Neural progenitor cell (in vitro differentiated cells): Measurements from ENCODE around the gene SOX11. TPM values are rescaled to one million over a fixed set of nuclear protein-coding genes. Genes with fewer than 3 reads are reported as not detected.

Source experiments
- DNase-seq: peaks from one replicate; pipeline ENCODE4 v3.0.0-alpha.2; 2016; ENCODE audit warnings: low spot score
- H2AFZ ChIP-seq: fragments of 200-600 bp; sonication (generic); replicated peaks from 2 replicates; pipeline ENCODE4 v1.6.1; 2016; ENCODE audit warnings: antibody characterized with exemption
- H3F3A ChIP-seq: fragments of 200-600 bp; sonication (generic); 2 replicates; pipeline ENCODE4 v1.6.1; 2016; ENCODE audit warnings: antibody characterized with exemption, low read depth
- H3K27ac ChIP-seq: fragments of 200-600 bp; sonication (generic); 2 replicates; pipeline ENCODE4 v1.5.1; 2016; ENCODE audit warnings: mild to moderate bottlenecking
- H3K27me3 ChIP-seq: fragments of 200-600 bp; sonication (generic); 2 replicates; pipeline ENCODE4 v1.6.1; 2016; ENCODE audit warnings: mild to moderate bottlenecking, moderate library complexity
- H3K36me3 ChIP-seq: fragments of 200-600 bp; sonication (generic); 2 replicates; pipeline ENCODE4 v1.5.1; 2016
- H3K4me1 ChIP-seq: fragments of 200-600 bp; sonication (generic); 2 replicates; pipeline ENCODE4 v1.6.1; 2016; ENCODE audit warnings: mixed run types
- H3K4me2 ChIP-seq: fragments of 200-600 bp; sonication (generic); 2 replicates; pipeline ENCODE4 v1.6.1; 2016
- H3K4me3 ChIP-seq: fragments of 200-600 bp; sonication (generic); 2 replicates; pipeline ENCODE4 v1.5.1; 2016
- H3K79me2 ChIP-seq: fragments of 200-600 bp; sonication (generic); 2 replicates; pipeline ENCODE4 v1.6.1; 2016; ENCODE audit warnings: low read depth
- H3K9ac ChIP-seq: fragments of 200-600 bp; sonication (generic); 2 replicates; pipeline ENCODE4 v1.6.1; 2016
- H3K9me3 ChIP-seq: fragments of 200-600 bp; sonication (generic); 2 replicates; pipeline ENCODE4 v1.5.1; 2016; ENCODE audit warnings: low read depth
- H4K20me1 ChIP-seq: fragments of 200-600 bp; sonication (generic); 2 replicates; pipeline ENCODE4 v1.6.1; 2016; ENCODE audit warnings: low read depth
- H3K27ac Mint-ChIP-seq: 3 replicates; pipeline ENCODE4 v1.8.0; 2021; ENCODE audit warnings: mixed read lengths
- H3K27me3 Mint-ChIP-seq: 2 replicates; pipeline ENCODE4 v1.8.0; 2022; ENCODE audit warnings: low read depth, mild to moderate bottlenecking, inconsistent platforms, moderate library complexity, mixed read lengths; ENCODE audit not compliant: insufficient read depth
- H3K36me3 Mint-ChIP-seq: 3 replicates; pipeline ENCODE4 v1.8.0; 2021; ENCODE audit warnings: mixed read lengths
- H3K4me1 Mint-ChIP-seq: 3 replicates; pipeline ENCODE4 v1.8.0; 2021; ENCODE audit warnings: mixed read lengths
- H3K4me3 Mint-ChIP-seq: 3 replicates; pipeline ENCODE4 v1.8.0; 2021; ENCODE audit warnings: mild to moderate bottlenecking, moderate library complexity, mixed read lengths
- H3K9me3 Mint-ChIP-seq: 3 replicates; pipeline ENCODE4 v1.8.0; 2020; ENCODE audit warnings: mixed read lengths
- EZH2 ChIP-seq: fragments of 200-600 bp; sonication (generic); IDR thresholded peaks from 2 replicates; pipeline ENCODE4 v1.6.1; 2017; ENCODE audit warnings: antibody characterized with exemption, mild to moderate bottlenecking, moderate library complexity
- EZH2phosphoT487 ChIP-seq: fragments of 200-600 bp; sonication (generic); IDR thresholded peaks from 2 replicates; pipeline ENCODE4 v1.6.1; 2017; ENCODE audit warnings: antibody characterized with exemption
- total RNA-seq: library from RNA; depleted of rRNA; stranded (reverse); fragments of >200 nt; gene quantifications from 2 replicates; pipeline ENCODE4 v1.2.3, GENCODE V29; 2015; ENCODE audit warnings: low replicate concordance
- TF ChIP-seq, protein P1 (sequence below): fragments of 200-600 bp; sonication (generic); IDR thresholded peaks from 2 replicates; pipeline ENCODE4 v1.5.1; 2017; ENCODE audit warnings: antibody characterized with exemption, mild to moderate bottlenecking

Gene SOX11
- total RNA-seq, 1 donor from 2014 or later, result 176 TPM

GRCh38 chr2:5697562-5697961 is 5.4 kb downstream of the SOX11 start:
- H3K4me1 ChIP-seq, result peaks cover 47% of the 10 kb centered on the region
- H4K20me1 ChIP-seq, result peaks cover 100% of the 10 kb centered on the region
- peak overlapping the region; percentile 96 for H3K4me2 ChIP-seq
- Mint-ChIP-seq H3K4me1 (peaks cover 40% of the 10 kb centered on the region), H3K9me3 (peaks cover 5% of the 10 kb centered on the region), H3K36me3 (peaks cover 44% of the 10 kb centered on the region), H3K27me3 (peaks cover 14% of the 10 kb centered on the region), H3K27ac (peak overlapping the region; percentile 16), H3K4me3 (peak overlapping the region; percentile 83)
- H3F3A ChIP-seq, result peaks cover 68% of the 10 kb centered on the region
- peak; percentile 35 for DNase-seq
- H3K79me2 ChIP-seq, result peaks cover 100% of the 10 kb centered on the region
- TF ChIP-seq EZH2phosphoT487, result no peak
- TF ChIP-seq, protein P1, sequence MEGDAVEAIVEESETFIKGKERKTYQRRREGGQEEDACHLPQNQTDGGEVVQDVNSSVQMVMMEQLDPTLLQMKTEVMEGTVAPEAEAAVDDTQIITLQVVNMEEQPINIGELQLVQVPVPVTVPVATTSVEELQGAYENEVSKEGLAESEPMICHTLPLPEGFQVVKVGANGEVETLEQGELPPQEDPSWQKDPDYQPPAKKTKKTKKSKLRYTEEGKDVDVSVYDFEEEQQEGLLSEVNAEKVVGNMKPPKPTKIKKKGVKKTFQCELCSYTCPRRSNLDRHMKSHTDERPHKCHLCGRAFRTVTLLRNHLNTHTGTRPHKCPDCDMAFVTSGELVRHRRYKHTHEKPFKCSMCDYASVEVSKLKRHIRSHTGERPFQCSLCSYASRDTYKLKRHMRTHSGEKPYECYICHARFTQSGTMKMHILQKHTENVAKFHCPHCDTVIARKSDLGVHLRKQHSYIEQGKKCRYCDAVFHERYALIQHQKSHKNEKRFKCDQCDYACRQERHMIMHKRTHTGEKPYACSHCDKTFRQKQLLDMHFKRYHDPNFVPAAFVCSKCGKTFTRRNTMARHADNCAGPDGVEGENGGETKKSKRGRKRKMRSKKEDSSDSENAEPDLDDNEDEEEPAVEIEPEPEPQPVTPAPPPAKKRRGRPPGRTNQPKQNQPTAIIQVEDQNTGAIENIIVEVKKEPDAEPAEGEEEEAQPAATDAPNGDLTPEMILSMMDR, result no peak
- TF ChIP-seq EZH2, result no peak
- no peaks in the 10 kb centered on the region for H3K27me3 ChIP-seq
- peak overlapping the region; percentile 94 for H3K27ac ChIP-seq
- no peak overlapping the region for H2AFZ ChIP-seq
- H3K4me3 ChIP-seq, result peak overlapping the region; percentile 96
- H3K9ac ChIP-seq, result peak overlapping the region; percentile 78
- H3K9me3 ChIP-seq, result no peaks in the 10 kb centered on the region
- peaks cover 34% of the 10 kb centered on the region for H3K36me3 ChIP-seq

DNA sequence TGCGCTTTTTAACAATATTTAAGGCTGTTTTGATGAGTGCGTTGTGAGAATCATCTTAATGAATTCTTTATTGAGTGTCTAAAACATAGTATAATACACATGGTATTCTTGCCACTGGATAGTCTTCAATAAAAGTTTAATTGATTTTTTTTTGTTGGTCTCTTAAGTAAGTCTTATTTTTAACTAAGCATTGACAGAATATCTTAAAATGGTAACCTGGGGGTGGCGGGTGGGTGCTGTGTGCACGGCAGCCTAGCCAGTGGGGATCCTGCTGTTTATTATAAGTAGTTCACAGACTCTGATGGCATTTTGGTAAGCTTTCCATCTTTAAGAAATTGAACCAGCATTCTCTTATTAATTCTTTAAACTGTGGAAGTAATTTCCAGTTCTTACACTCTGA is 6.0 kb downstream of the SOX11 start:
- Histone ChIP-seq H3K27ac (peak overlapping the region; percentile 94), H3K36me3 (peaks cover 34% of the 10 kb centered on the region), H3K4me1 (peaks cover 53% of the 10 kb centered on the region), H3K9me3 (no peaks in the 10 kb centered on the region), H3K79me2 (peaks cover 100% of the 10 kb centered on the region), H4K20me1 (peaks cover 100% of the 10 kb centered on the region), H3K27me3 (no peaks in the 10 kb centered on the region), H3K4me2 (peak overlapping the region; percentile 96), H2AFZ (no peak overlapping the region), H3K4me3 (peak overlapping the region; percentile 96), H3F3A (peaks cover 68% of the 10 kb centered on the region), H3K9ac (peak overlapping the region; percentile 16)
- Mint-ChIP-seq H3K9me3 (peaks cover 5% of the 10 kb centered on the region), H3K4me3 (peak overlapping the region; percentile 83), H3K27ac (peak overlapping the region; percentile 16), H3K27me3 (peaks cover 12% of the 10 kb centered on the region), H3K4me1 (peaks cover 46% of the 10 kb centered on the region), H3K36me3 (peaks cover 42% of the 10 kb centered on the region)
- DNase-seq, result no peak
- TF ChIP-seq, protein P1, result no peak
- TF ChIP-seq EZH2, result no peak
- TF ChIP-seq EZH2phosphoT487, result no peak

DNA sequence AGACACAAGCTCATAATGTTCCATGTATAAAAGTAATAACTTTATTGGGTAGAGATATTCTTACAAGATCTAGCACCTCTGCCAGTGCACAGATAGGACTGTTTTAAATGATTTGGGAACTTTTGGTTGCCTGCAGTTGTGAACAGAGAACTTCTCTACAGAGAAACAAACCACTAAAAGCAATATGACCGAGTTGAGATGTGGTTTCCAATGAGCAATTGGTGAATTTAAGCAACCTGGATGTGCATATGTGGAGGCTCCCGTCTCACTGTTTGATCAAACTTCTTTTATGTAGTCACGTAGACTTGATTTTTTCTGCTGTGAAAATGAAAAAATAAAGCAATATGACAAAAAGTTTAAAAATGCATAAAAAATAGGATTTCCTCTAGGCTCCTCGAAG is 7.8 kb downstream of the SOX11 start:
- H3F3A ChIP-seq, result peaks cover 85% of the 10 kb centered on the region
- Mint-ChIP-seq H3K4me3 (peak overlapping the region; percentile 23), H3K27ac (no peak overlapping the region), H3K27me3 (peaks cover 7% of the 10 kb centered on the region), H3K9me3 (peaks cover 5% of the 10 kb centered on the region), H3K36me3 (peaks cover 39% of the 10 kb centered on the region), H3K4me1 (peaks cover 52% of the 10 kb centered on the region)
- no peak for DNase-seq
- H3K9ac ChIP-seq, result no peak overlapping the region
- H3K27ac ChIP-seq, result peak overlapping the region; percentile 14
- TF ChIP-seq EZH2, result no peak
- TF ChIP-seq EZH2phosphoT487, result no peak
- TF ChIP-seq, protein P1, result no peak
- H2AFZ ChIP-seq, result no peak overlapping the region
- peak overlapping the region; percentile 96 for H3K4me3 ChIP-seq
- peaks cover 87% of the 10 kb centered on the region for H4K20me1 ChIP-seq
- H3K4me2 ChIP-seq, result peak overlapping the region; percentile 96
- H3K4me1 ChIP-seq, result peaks cover 61% of the 10 kb centered on the region
- H3K36me3 ChIP-seq, result peaks cover 30% of the 10 kb centered on the region
- H3K27me3 ChIP-seq, result no peaks in the 10 kb centered on the region
- peaks cover 82% of the 10 kb centered on the region for H3K79me2 ChIP-seq
- H3K9me3 ChIP-seq, result no peaks in the 10 kb centered on the region
